GM12891 (cell line): ENCODE data around the gene GALNT13.

Experiments
- DNase-seq: peaks from one replicate; pipeline ENCODE4 v3.0.0; 2011; ENCODE audit warnings: low spot score; ENCODE audit not compliant: insufficient read length
- FAIRE-seq: peaks from 2 replicates; lab custom pipeline; 2011; peaks lifted over from hg19 to GRCh38; lab: Jason Lieb, UNC
- PAX5 ChIP-seq: IDR thresholded peaks from 2 replicates; pipeline ENCODE4 v1.6.1; 2011; ENCODE audit warnings: low read length, moderate library complexity, mild to moderate bottlenecking; ENCODE audit not compliant: insufficient read depth, severe bottlenecking
- POLR2A ChIP-seq: IDR thresholded peaks from 2 replicates; pipeline ENCODE4 v1.6.1; 2011; ENCODE audit warnings: low read depth, low read length, control low read depth
- POLR2AphosphoS5 ChIP-seq: IDR thresholded peaks from 2 replicates; pipeline ENCODE4 v1.6.1; 2011; ENCODE audit warnings: low read depth, low read length, control low read depth
- POU2F2 ChIP-seq: IDR thresholded peaks from 2 replicates; pipeline ENCODE4 v1.6.1; 2011; ENCODE audit warnings: low read depth, mild to moderate bottlenecking, control low read depth, low read length, moderate library complexity
- SPI1 ChIP-seq: IDR thresholded peaks from 2 replicates; pipeline ENCODE4 v1.6.1; 2011; ENCODE audit warnings: low read depth, low read length, control low read depth
- TAF1 ChIP-seq: IDR thresholded peaks from 2 replicates; pipeline ENCODE4 v1.6.1; 2011; ENCODE audit warnings: low read depth, low read length, control low read depth

Gene GALNT13

GRCh38 chr2:154078926-154079325 is 207.2 kb downstream of the GALNT13 start:
- no peak for TF ChIP-seq POU2F2
- DNase-seq: no peak
- FAIRE-seq: no peak

- TF ChIP-seq POLR2AphosphoS5 (no peak), POU2F2 (no peak), PAX5 (no peak), POLR2A (no peak), TAF1 (no peak), SPI1 (no peak)
- no peak for FAIRE-seq
- DNase-seq: no peak
These were observed 220.8 kb downstream of the GALNT13 start for GRCh38 chr2:154092571-154092970.

DNA sequence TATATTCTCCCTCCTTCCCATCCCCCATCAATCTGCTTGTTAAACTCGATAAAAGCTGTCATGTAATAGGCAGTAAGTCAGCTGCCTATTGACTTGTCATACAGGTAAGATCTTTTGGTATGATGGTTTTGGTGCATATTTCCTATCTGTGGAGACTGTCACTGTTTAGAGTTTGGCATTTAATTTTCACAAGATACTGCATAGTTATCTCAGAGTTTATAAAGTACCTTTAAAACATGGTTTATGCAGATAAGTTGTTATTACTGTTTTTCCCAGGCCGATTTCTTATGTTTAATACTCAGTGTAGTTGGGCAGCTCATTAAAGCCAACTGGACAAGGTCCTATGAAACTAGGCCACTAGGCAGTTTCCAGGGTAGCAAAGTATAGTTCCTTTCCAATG is 222.1 kb downstream of the GALNT13 start:
- FAIRE-seq: no peak
- TF ChIP-seq POLR2AphosphoS5 (no peak), POU2F2 (no peak), POLR2A (no peak), SPI1 (no peak), PAX5 (no peak), TAF1 (no peak)
- DNase-seq: no peak

DNA sequence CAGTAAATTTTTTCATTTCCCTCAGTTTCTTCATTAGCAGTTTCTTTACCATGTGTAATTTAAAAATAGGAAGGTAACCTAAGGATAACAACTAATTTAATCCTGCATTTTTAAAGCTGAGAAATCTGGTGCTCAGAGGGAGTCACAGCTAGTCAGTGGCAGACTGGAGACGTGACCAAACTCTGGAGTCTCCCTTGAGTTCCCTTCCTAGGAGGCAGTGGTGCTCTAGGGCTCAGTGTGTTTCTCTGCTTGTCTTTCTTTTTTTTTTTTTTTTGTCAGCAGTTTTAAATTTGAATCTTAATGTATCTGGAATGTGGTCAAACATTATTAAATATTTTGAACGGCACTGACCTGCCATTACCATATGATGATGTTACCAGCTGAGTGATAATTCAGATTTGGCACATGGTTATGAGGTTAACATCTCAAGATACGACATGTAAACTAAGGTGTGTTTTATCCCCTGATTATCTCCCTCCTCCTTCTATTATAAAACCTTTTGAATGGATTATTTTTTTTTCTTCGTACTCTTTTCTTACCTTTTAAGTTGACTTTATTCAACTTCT is 226.2 kb downstream of the GALNT13 start:
- TF ChIP-seq PAX5 (no peak), POLR2A (no peak), POLR2AphosphoS5 (no peak), SPI1 (no peak)
- no peak for DNase-seq
- no peak for FAIRE-seq

DNA sequence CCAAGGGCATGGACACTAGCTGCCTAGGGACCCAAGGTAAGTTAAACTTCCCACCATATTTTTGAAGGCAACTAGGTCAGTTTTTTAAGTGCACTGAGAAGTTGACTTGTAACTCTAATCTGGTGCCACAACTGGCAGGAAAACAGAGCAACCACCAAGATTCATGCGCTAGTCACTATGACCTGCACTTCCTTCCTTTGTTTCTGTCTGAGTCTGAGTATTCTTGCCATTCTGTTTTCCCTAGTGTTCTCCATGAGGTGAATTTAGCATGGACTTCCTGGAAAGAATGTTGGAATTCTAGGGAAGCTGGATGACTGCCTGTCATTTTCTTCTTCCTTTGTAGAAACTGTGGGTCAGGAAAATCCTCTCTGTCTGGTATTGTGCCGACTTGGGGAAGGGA is 249.0 kb downstream of the GALNT13 start:
- FAIRE-seq (no peak), DNase-seq (no peak)
- TF ChIP-seq PAX5: no peak
- no peak for TF ChIP-seq TAF1
- TF ChIP-seq POLR2A: no peak
- TF ChIP-seq SPI1: no peak
- TF ChIP-seq POU2F2: no peak

DNA sequence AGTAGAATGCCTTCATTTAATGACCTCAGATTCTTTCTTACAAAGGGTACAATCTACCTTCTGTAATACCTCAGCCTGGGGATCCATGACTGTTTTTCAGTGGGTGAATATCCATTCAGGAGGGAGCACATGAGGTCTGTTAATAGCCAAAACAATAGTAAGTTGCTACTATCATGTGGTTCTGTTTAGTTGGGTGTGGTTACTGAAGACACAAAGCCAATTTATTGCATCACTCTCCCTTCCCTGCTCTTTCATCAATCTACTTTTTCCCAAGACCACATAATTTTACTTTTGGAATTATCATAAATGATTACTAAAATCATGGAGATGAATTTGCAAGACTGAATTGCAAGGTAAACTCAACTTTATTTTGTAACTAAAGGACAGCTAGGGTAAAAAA is 254.2 kb downstream of the GALNT13 start:
- DNase-seq: no peak
- TF ChIP-seq POU2F2 (no peak), PAX5 (no peak), TAF1 (no peak), POLR2A (no peak), SPI1 (no peak)
- FAIRE-seq: no peak

- TF ChIP-seq POLR2A (no peak), POLR2AphosphoS5 (no peak), SPI1 (no peak), PAX5 (no peak)
- FAIRE-seq (no peak), DNase-seq (no peak)
These were observed 259.1 kb downstream of the GALNT13 start for GRCh38 chr2:154130821-154131220.

GRCh38 chr2:154132827-154133226 is 261.1 kb downstream of the GALNT13 start:
- no peak for TF ChIP-seq POU2F2
- FAIRE-seq: no peak
- DNase-seq: no peak

- no peak for DNase-seq
- FAIRE-seq: no peak
- TF ChIP-seq POU2F2: no peak
- no peak for TF ChIP-seq POLR2AphosphoS5
- TF ChIP-seq POLR2A: no peak
- TF ChIP-seq PAX5: no peak
- no peak for TF ChIP-seq TAF1
- TF ChIP-seq SPI1: no peak
These were observed 262.1 kb downstream of the GALNT13 start for GRCh38 chr2:154133823-154134222.

GRCh38 chr2:154140249-154141025 is 268.7 kb downstream of the GALNT13 start:
- DNase-seq (no peak), FAIRE-seq (no peak)
- TF ChIP-seq TAF1 (no peak), POU2F2 (no peak), PAX5 (no peak), POLR2AphosphoS5 (no peak), POLR2A (no peak), SPI1 (no peak)

GRCh38 chr2:154142480-154142879 is 270.8 kb downstream of the GALNT13 start:
- no peak for FAIRE-seq
- no peak for DNase-seq
- TF ChIP-seq PAX5 (no peak), TAF1 (no peak), POU2F2 (no peak), POLR2A (no peak), SPI1 (no peak), POLR2AphosphoS5 (no peak)

GRCh38 chr2:154143105-154143504 is 271.4 kb downstream of the GALNT13 start:
- FAIRE-seq (no peak), DNase-seq (no peak)
- TF ChIP-seq SPI1: no peak
- TF ChIP-seq POU2F2: no peak
- TF ChIP-seq POLR2AphosphoS5: no peak
- TF ChIP-seq POLR2A: no peak
- no peak for TF ChIP-seq PAX5
- TF ChIP-seq TAF1: no peak
